DMS79 treated with DMSO at 0.1 percent for 48 hours (cell line): ENCODE results near the gene PSG11.
"Not testable (repeated sequence)": the region's sequence is repeated elsewhere in the genome, so short reads cannot be mapped to it uniquely, and the experiment has no call there.

Experiments
- DNase-seq: peaks from one replicate; lab custom pipeline; 2025; lab: John Stamatoyannopoulos, UW

PSG11 gene

GRCh38 chr19:43026369-43026768, at the start of gene PSG11:
PSG11 (minus strand) TSS chr19:43026469; CDS start chr19:43026372, 97 bp downstream.
- DNase-seq = not testable (repeated sequence)

GRCh38 chr19:43062418-43062817, 36.1 kb upstream of the PSG11 start:
- DNase-seq = not testable (repeated sequence)

GRCh38 chr19:43061326-43061725, 35.1 kb upstream of the PSG11 start:
- DNase-seq = not testable (repeated sequence)

- not testable (repeated sequence) for DNase-seq
Observed at GRCh38 chr19:43060254-43060653, 34.0 kb upstream of the PSG11 start.

GRCh38 chr19:43059482-43059881, 33.2 kb upstream of the PSG11 start:
- not testable (repeated sequence) for DNase-seq

- not testable (repeated sequence) for DNase-seq
Observed at GRCh38 chr19:43058440-43058839, 32.2 kb upstream of the PSG11 start.

- DNase-seq = not testable (repeated sequence)
Observed at GRCh38 chr19:43047966-43048365, 21.7 kb upstream of the PSG11 start.

- DNase-seq = not testable (repeated sequence)
Observed at GRCh38 chr19:43046578-43046977, 20.3 kb upstream of the PSG11 start.

GRCh38 chr19:43043492-43044180, 17.4 kb upstream of the PSG11 start:
- DNase-seq = not testable (repeated sequence)

GRCh38 chr19:43031645-43032044, 5.4 kb upstream of the PSG11 start:
- DNase-seq = not testable (repeated sequence)

- no peak for DNase-seq
Observed at GRCh38 chr19:43028866-43029265, 2.6 kb upstream of the PSG11 start.

- not testable (repeated sequence) for DNase-seq
Observed at GRCh38 chr19:43027985-43028384, 1.7 kb upstream of the PSG11 start.

- DNase-seq = not testable (repeated sequence)
Observed at GRCh38 chr19:43027061-43027460, 792 bp upstream of the PSG11 start.

- not testable (repeated sequence) for DNase-seq
Observed at GRCh38 chr19:43022098-43022497, 4.2 kb downstream of the PSG11 start.

- not testable (repeated sequence) for DNase-seq
Observed at GRCh38 chr19:43021629-43022028, 4.6 kb downstream of the PSG11 start.

GRCh38 chr19:43019588-43019987, 6.7 kb downstream of the PSG11 start:
- DNase-seq = not testable (repeated sequence)

GRCh38 chr19:43005841-43006240, 20.4 kb downstream of the PSG11 start:
- not testable (repeated sequence) for DNase-seq

GRCh38 chr19:43004846-43005245, 21.4 kb downstream of the PSG11 start:
- not testable (repeated sequence) for DNase-seq

- DNase-seq = not testable (repeated sequence)
Observed at GRCh38 chr19:43003634-43004033, 22.6 kb downstream of the PSG11 start.

- DNase-seq = not testable (repeated sequence)
Observed at GRCh38 chr19:43002948-43003347, 23.3 kb downstream of the PSG11 start.

GRCh38 chr19:42996161-42996560, 30.1 kb downstream of the PSG11 start:
- DNase-seq = not testable (repeated sequence)

GRCh38 chr19:42992029-42992604, 34.2 kb downstream of the PSG11 start:
- not testable (repeated sequence) for DNase-seq

GRCh38 chr19:42989851-42990250, 36.4 kb downstream of the PSG11 start:
- no peak for DNase-seq
